HEK293T (cell line): ENCODE measurements around the gene PMS1.

Source experiments
- FOXK2 ChIP-seq: fragments of 450-650 bp; IDR thresholded peaks from 2 replicates; pipeline ENCODE4 v1.6.1; 2016; ENCODE audit warnings: mild to moderate bottlenecking
- FOXM1 ChIP-seq: fragments of 450-650 bp; IDR thresholded peaks from 2 replicates; pipeline ENCODE4 v1.6.1; 2017; ENCODE audit warnings: mild to moderate bottlenecking, borderline replicate concordance
- SUZ12 ChIP-seq: fragments of 450-650 bp; IDR thresholded peaks from 2 replicates; pipeline ENCODE4 v1.6.1; 2016; ENCODE audit warnings: mild to moderate bottlenecking
- TARDBP ChIP-seq: fragments of 450-650 bp; IDR thresholded peaks from 2 replicates; pipeline ENCODE4 v1.6.1; 2016
- ZNF384 ChIP-seq: fragments of 450-650 bp; IDR thresholded peaks from 2 replicates; pipeline ENCODE4 v1.6.1; 2016

DNA sequence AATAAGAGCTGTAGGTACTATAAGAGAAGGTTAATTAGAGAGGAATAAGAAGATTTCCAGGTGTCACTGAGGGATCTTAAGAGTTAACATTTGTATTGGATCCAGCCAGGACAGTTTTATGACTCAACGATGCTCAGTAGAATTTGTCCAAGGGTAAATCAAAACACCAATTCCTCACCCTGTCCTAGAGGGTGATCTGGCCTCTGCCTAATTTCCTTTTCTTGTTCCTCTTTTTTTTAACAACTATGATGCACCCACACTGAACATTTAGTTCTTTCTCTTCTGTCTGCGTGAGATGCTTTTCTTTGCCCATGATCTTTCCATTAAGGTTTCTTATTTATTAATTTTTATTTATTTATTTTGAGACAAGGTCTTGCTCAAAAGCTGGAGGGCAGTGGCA lies 92.0 kb downstream of the PMS1 start:
- TF ChIP-seq TARDBP, result no peak
- TF ChIP-seq SUZ12, result no peak
- TF ChIP-seq FOXM1, result no peak
- no peak for TF ChIP-seq ZNF384
- TF ChIP-seq FOXK2, result no peak
